Adrenal gland (tissue), 5 donors: ENCODE measurements around the gene ASB6.

Experiments
- POLR2A ChIP-seq, 2 donors: fragments of 450-650 bp; IDR thresholded peaks; one replicate each; pipeline ENCODE4 v1.6.1; 2017; ENCODE audit warnings: antibody characterized with exemption in 2 of 2, mild to moderate bottlenecking in 2 of 2, moderate library complexity in 1 of 2
- TF ChIP-seq, protein P1 (sequence below), 6 experiments: fragments of 450-650 bp in 4 of 6; fragments of 200-600 bp in 2 of 6; sonication (generic) in 1 of 6; IDR thresholded peaks; 1 replicate in 5 of 6; 2 replicates in 1 of 6; pipeline versions ENCODE4 v1.5.1 to v1.8.0; 2016 to 2021; ENCODE audit warnings: antibody characterized with exemption in 6 of 6, mild to moderate bottlenecking in 2 of 6, moderate library complexity in 1 of 6
- donor health status: DM: no; HTN: no; CAD: no.

DNA sequence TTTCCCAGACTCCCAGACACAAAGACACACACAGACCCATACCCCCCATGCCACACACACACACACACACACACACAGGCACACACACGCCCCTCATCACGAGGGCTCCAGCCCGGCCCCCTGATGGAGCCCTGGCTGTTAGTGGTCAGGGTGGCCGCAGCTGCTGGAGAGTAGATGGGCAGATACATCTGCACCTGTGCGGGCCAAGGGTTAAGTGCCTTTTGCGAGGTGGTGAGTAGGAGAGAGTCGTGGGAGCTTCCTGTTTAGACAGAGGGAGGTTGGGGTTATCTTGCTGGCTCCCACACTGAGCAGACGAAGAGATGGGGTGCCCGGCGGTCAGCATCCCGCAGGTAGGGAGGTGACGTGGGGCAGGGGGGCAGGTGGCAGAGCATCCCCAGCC, 31.7 kb upstream of the ASB6 start:
- TF ChIP-seq, protein P1, sequence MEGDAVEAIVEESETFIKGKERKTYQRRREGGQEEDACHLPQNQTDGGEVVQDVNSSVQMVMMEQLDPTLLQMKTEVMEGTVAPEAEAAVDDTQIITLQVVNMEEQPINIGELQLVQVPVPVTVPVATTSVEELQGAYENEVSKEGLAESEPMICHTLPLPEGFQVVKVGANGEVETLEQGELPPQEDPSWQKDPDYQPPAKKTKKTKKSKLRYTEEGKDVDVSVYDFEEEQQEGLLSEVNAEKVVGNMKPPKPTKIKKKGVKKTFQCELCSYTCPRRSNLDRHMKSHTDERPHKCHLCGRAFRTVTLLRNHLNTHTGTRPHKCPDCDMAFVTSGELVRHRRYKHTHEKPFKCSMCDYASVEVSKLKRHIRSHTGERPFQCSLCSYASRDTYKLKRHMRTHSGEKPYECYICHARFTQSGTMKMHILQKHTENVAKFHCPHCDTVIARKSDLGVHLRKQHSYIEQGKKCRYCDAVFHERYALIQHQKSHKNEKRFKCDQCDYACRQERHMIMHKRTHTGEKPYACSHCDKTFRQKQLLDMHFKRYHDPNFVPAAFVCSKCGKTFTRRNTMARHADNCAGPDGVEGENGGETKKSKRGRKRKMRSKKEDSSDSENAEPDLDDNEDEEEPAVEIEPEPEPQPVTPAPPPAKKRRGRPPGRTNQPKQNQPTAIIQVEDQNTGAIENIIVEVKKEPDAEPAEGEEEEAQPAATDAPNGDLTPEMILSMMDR (IDR thresholded peaks at IDR 0.05): no peak
- TF ChIP-seq POLR2A (IDR thresholded peaks at IDR 0.05): no peak
